Endothelial cell of umbilical vein (primary cell): Measurements from ENCODE around the gene NOPCHAP1. TPM values are rescaled to one million over a fixed set of nuclear protein-coding genes. Genes with fewer than 3 reads are reported as not detected.
A peak's percentile ranks its signal among the peaks of the same experiment; 100 is the strongest.

Experiments used
- BruUV-seq: library from RNA; stranded (reverse); fragments of 400-500 nt; replicated peaks from 2 replicates; lab custom pipeline; 2021; lab: Mats Ljungman, UMichigan
- CTCF ChIA-PET: fragments of 300-600, 350-600 bp; sonication (Branson Sonifier 250); formaldehyde crosslinking; loops from one replicate; lab custom pipeline; 2021; ENCODE audit warnings: antibody characterized with exemption, inconsistent platforms; lab: Charles Lee
- POLR2A ChIA-PET: fragments of 300-600, 350-600 bp; sonication (Branson Sonifier 250); formaldehyde crosslinking; loops from one replicate; lab custom pipeline; 2021; ENCODE audit warnings: antibody characterized with exemption, inconsistent platforms; lab: Charles Lee
- DNase-seq: peaks from one replicate; pipeline ENCODE4 v3.0.0-alpha.2; 2011; ENCODE audit warnings: low read depth, low spot score
- FAIRE-seq: peaks from 2 replicates; lab custom pipeline; 2011; peaks lifted over from hg19 to GRCh38; lab: Jason Lieb, UNC
- H2AFZ ChIP-seq: 2 replicates; pipeline ENCODE4 v1.6.0; 2012; ENCODE audit warnings: low read depth, low read length, control low read depth, inconsistent platforms
- H3K27ac ChIP-seq: 2 replicates; pipeline ENCODE4 v1.5.1; 2011; ENCODE audit warnings: low read depth, mild to moderate bottlenecking, control low read depth, low read length, moderate library complexity; ENCODE audit not compliant: insufficient read depth
- H3K27me3 ChIP-seq, 2 experiments: 2 replicates each; pipeline versions ENCODE4 v1.6.0 to v1.6.1; 2011; ENCODE audit warnings: low read length in 2 of 2, mixed read lengths in 1 of 2; ENCODE audit not compliant: control insufficient read depth in 2 of 2, insufficient read depth in 2 of 2
- H3K36me3 ChIP-seq, 2 experiments: 2 replicates in 1 of 2; 3 replicates in 1 of 2; pipeline ENCODE4 v1.5.1; 2011; ENCODE audit warnings: low read length in 2 of 2, mild to moderate bottlenecking in 1 of 2, moderate library complexity in 1 of 2; ENCODE audit not compliant: control insufficient read depth in 2 of 2, insufficient read depth in 2 of 2; ENCODE audit errors: extremely low read depth in 1 of 2
- H3K4me1 ChIP-seq: 3 replicates; pipeline ENCODE4 v1.5.1; 2011; ENCODE audit warnings: mild to moderate bottlenecking, low read length; ENCODE audit not compliant: control insufficient read depth, insufficient read depth; ENCODE audit errors: extremely low read depth
- H3K4me2 ChIP-seq: 2 replicates; pipeline ENCODE4 v1.6.1; 2011; ENCODE audit warnings: low read length, control low read depth, mixed read lengths; ENCODE audit not compliant: insufficient read depth
- H3K4me3 ChIP-seq, 3 experiments: fragments of 200-600 bp in 1 of 3; sonication (generic), shearing (Covaris generic) in 1 of 3; replicated peaks in 1 of 3; 2 replicates each; pipeline ENCODE4 v1.5.1; 2011 to 2016; ENCODE audit warnings: control low read depth in 3 of 3, low read length in 3 of 3, mild to moderate bottlenecking in 2 of 3, inconsistent platforms in 1 of 3, low read depth in 1 of 3, moderate library complexity in 1 of 3; ENCODE audit not compliant: insufficient read depth in 1 of 3
- H3K79me2 ChIP-seq: 2 replicates; pipeline ENCODE4 v1.6.0; 2012; ENCODE audit warnings: low read length, inconsistent platforms; ENCODE audit not compliant: control insufficient read depth, insufficient read depth
- H3K9ac ChIP-seq: replicated peaks from 2 replicates; pipeline ENCODE3; 2011; ENCODE audit warnings: low read length, control low read depth; ENCODE audit not compliant: insufficient read depth; ENCODE audit errors: extremely low read depth
- H3K9me1 ChIP-seq: replicated peaks from 3 replicates; pipeline ENCODE4 v1.6.0; 2011; ENCODE audit warnings: mild to moderate bottlenecking, low read length; ENCODE audit not compliant: control insufficient read depth, insufficient read depth; ENCODE audit errors: extremely low read depth
- H3K9me3 ChIP-seq: replicated peaks from 2 replicates; pipeline ENCODE4 v1.5.1; 2012; ENCODE audit warnings: low read length, inconsistent platforms; ENCODE audit not compliant: control insufficient read depth, insufficient read depth
- H4K20me1 ChIP-seq: replicated peaks from 2 replicates; pipeline ENCODE3; 2011; ENCODE audit warnings: mild to moderate bottlenecking, low read length; ENCODE audit not compliant: control insufficient read depth, insufficient read depth; ENCODE audit errors: extremely low read depth
- EZH2 ChIP-seq: IDR thresholded peaks from 2 replicates; pipeline ENCODE4 v1.6.1; 2012; ENCODE audit warnings: borderline replicate concordance, low read depth, mild to moderate bottlenecking, moderate library complexity, low read length, inconsistent platforms; ENCODE audit not compliant: severe bottlenecking
- FOS ChIP-seq: IDR thresholded peaks from 2 replicates; pipeline ENCODE4 v1.6.1; 2011; ENCODE audit warnings: mild to moderate bottlenecking, low read length, moderate library complexity, borderline replicate concordance; ENCODE audit not compliant: insufficient read depth
- GATA2 ChIP-seq: IDR thresholded peaks from 2 replicates; pipeline ENCODE4 v1.7.0; 2011; ENCODE audit warnings: low read depth, mild to moderate bottlenecking, moderate library complexity, mixed read lengths, low read length; ENCODE audit not compliant: insufficient read length, insufficient read depth
- JUN ChIP-seq: IDR thresholded peaks from 2 replicates; pipeline ENCODE4 v1.6.1; 2011; ENCODE audit warnings: borderline replicate concordance, low read depth; ENCODE audit not compliant: insufficient read length, insufficient read depth
- MYC ChIP-seq: IDR thresholded peaks from one replicate; pipeline ENCODE4 v1.6.1; 2011; ENCODE audit warnings: mild to moderate bottlenecking, low read depth, low read length
- POLR2A ChIP-seq: IDR thresholded peaks from 2 replicates; pipeline ENCODE4 v1.6.1; 2012; ENCODE audit warnings: low read depth, mild to moderate bottlenecking, control low read depth, low read length
- POLR2AphosphoS5 ChIP-seq: IDR thresholded peaks from 2 replicates; pipeline ENCODE4 v1.6.1; 2012; ENCODE audit warnings: low read depth, mild to moderate bottlenecking, control low read depth, low read length, moderate library complexity; ENCODE audit not compliant: insufficient read depth
- dilution Hi-C: fragments of 300-500 bp; cut with MboI; formaldehyde crosslinking; loops from one replicate; pipeline ENCODE4 v1.15.0; 2019; ENCODE audit warnings: low sequenced_read_pairs; ENCODE audit not compliant: extremely low pct_ligation_motif_present
- intact Hi-C: fragments of 100-400 bp; cut with micrococcal nuclease; formaldehyde crosslinking; loops from one replicate; pipeline ENCODE4 v1.10.0; 2022
- polyA plus RNA-seq, 4 experiments: library from polyadenylated mRNA; depleted of rRNA in 3 of 4; stranded (reverse) in 3 of 4; unstranded in 1 of 4; fragments of >200 nt; gene quantifications; 2 replicates each; pipeline versions ENCODE4 v1.2.1 to v1.2.3, GENCODE V29; 2011 to 2012; ENCODE audit warnings: missing spikeins in 1 of 4
- total RNA-seq: library from RNA; stranded (reverse); gene quantifications from 2 replicates; pipeline ENCODE4 v1.2.3, GENCODE V29; 2021
- TF ChIP-seq, protein P1 (sequence below): IDR thresholded peaks from 2 replicates; pipeline ENCODE4 v1.6.1; 2011; ENCODE audit not compliant: insufficient read depth, insufficient read length
- TF ChIP-seq, protein P2 (sequence below), 2 donors: IDR thresholded peaks; 1 replicate in 1 of 2; 2 replicates in 1 of 2; pipeline ENCODE4 v1.5.1; 2011; ENCODE audit warnings: low read length in 2 of 2, mild to moderate bottlenecking in 2 of 2, moderate library complexity in 2 of 2, control low read depth in 1 of 2, inconsistent platforms in 1 of 2, low read depth in 1 of 2; ENCODE audit not compliant: insufficient read depth in 1 of 2; ENCODE audit errors: extremely low read depth in 1 of 2

The NOPCHAP1 gene
- total and polyA plus RNA-seq, 2 donors (not counting 3 experiments of a cell fraction or from before 2014, with no cell fraction given), result 6.1 to 17.8 TPM

DNA sequence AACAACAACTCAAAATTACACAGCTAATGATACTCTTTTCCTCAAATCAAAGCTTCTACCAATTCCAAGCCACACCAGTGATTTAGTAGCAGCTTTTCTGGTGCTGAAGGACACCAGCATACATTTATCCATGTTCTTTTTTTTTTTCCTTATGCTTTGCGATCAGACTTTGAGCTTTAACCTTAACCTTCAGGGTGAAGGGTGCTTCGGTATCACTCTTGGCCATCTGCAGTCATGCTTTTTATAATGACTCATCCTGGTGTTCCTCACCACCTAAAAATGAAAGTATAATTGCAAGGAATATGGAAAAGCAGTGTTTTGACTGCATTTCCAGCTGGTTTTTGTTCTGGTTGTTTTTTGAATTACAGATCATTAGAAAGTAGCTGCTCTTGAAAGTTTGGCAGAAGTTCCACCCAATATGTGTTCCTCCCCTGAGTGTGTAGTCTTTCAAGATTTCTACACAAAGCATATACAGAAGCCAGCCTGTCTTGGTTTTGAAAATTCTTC lies 26.7 kb upstream of the NOPCHAP1 start:
- FAIRE-seq (peak; percentile 79), DNase-seq (peak; percentile 50)
- Histone ChIP-seq H3K4me1 (peaks cover 17% of the 10 kb centered on the region), H3K9me1 (no peaks in the 10 kb centered on the region), H3K36me3 (no peaks in the 10 kb centered on the region), H2AFZ (no peak overlapping the region), H4K20me1 (no peaks in the 10 kb centered on the region), H3K4me2 (peak overlapping the region; percentile 26), H3K4me3 (no peak overlapping the region), H3K9me3 (no peaks in the 10 kb centered on the region), H3K79me2 (no peaks in the 10 kb centered on the region), H3K9ac (no peak overlapping the region), H3K27ac (no peak overlapping the region), H3K27me3 (peaks cover 0 to 8% of the 10 kb centered on the region in 2 experiments)
- POLR2A ChIA-PET, result interaction anchor here (0.7 kb wide), 1 partner anchor 168 kb away, joined by 3 read pairs; no protein-coding TSS in a partner anchor
- CTCF ChIA-PET, result interaction anchor here (0.9 to 3.7 kb wide), 7 partner anchors 12 to 823 kb away, joined by 3 to 23 read pairs (median 3); no protein-coding TSS in a partner anchor
- intact Hi-C loops (loop anchor here (2.0 to 5.0 kb wide), 4 partner anchors 27 to 587 kb away; partner anchors contain the start of genes CHST11 and NOPCHAP1), dilution Hi-C loops (no loop called here)
- peak; percentile 65 for TF ChIP-seq JUN
- TF ChIP-seq POLR2AphosphoS5, result no peak
- TF ChIP-seq MYC, result no peak
- TF ChIP-seq FOS, result peak; percentile 58
- peak; percentile 88 for TF ChIP-seq GATA2
- TF ChIP-seq, protein P1, sequence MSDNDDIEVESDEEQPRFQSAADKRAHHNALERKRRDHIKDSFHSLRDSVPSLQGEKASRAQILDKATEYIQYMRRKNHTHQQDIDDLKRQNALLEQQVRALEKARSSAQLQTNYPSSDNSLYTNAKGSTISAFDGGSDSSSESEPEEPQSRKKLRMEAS, result no peak
- TF ChIP-seq POLR2A, result no peak
- BruUV-seq, result no TSS peak

DNA sequence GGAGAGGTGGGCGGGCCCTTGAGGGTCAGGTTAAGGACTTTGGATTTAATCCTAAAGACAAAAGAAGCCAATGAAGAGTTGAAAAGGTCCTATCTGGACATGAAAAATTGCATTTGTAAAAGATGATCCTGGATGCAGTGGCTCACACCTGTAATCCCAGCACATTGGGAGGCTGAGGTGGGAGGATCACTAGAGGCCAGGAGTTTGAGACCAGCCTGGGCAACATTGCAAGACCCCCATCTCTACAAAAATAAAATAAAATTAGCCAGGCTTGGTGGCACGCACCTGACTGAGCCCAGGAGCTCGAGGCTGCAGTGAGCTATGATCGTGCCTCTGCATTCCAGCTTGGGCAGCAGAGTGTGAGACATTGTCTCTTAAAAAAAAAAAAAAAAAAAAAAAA lies 25.7 kb upstream of the NOPCHAP1 start:
- no peak overlapping the region for H3K4me3 ChIP-seq
- no peaks in the 10 kb centered on the region for H3K9me3 ChIP-seq
- peaks cover 0 to 12% of the 10 kb centered on the region in 2 experiments for H3K27me3 ChIP-seq
- POLR2A ChIA-PET, result no interaction called here
- H4K20me1 ChIP-seq, result no peaks in the 10 kb centered on the region
- H3K79me2 ChIP-seq, result no peaks in the 10 kb centered on the region
- peaks cover 17% of the 10 kb centered on the region for H3K4me1 ChIP-seq
- H3K4me2 ChIP-seq, result no peak overlapping the region
- H3K9me1 ChIP-seq, result no peaks in the 10 kb centered on the region
- intact Hi-C loops, result no loop called here
- no peak for FAIRE-seq
- TF ChIP-seq POLR2AphosphoS5 (no peak), GATA2 (no peak), EZH2 (no peak), MYC (no peak), FOS (no peak), POLR2A (no peak), JUN (no peak)
- TF ChIP-seq, protein P2, sequence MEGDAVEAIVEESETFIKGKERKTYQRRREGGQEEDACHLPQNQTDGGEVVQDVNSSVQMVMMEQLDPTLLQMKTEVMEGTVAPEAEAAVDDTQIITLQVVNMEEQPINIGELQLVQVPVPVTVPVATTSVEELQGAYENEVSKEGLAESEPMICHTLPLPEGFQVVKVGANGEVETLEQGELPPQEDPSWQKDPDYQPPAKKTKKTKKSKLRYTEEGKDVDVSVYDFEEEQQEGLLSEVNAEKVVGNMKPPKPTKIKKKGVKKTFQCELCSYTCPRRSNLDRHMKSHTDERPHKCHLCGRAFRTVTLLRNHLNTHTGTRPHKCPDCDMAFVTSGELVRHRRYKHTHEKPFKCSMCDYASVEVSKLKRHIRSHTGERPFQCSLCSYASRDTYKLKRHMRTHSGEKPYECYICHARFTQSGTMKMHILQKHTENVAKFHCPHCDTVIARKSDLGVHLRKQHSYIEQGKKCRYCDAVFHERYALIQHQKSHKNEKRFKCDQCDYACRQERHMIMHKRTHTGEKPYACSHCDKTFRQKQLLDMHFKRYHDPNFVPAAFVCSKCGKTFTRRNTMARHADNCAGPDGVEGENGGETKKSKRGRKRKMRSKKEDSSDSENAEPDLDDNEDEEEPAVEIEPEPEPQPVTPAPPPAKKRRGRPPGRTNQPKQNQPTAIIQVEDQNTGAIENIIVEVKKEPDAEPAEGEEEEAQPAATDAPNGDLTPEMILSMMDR (IDR thresholded peaks at IDR 0.05; ENCODE audit: extremely low read depth in 1 of 2, insufficient read depth in 1 of 2, low read depth in 1 of 2, low read length in 2 of 2), result no peak
- TF ChIP-seq, protein P1, result no peak
- dilution Hi-C loops, result no loop called here
- CTCF ChIA-PET, result interaction anchor here (0.6 to 3.7 kb wide), 4 partner anchors 11 to 948 kb away, joined by 3 to 23 read pairs (median 10); no protein-coding TSS in a partner anchor
- no peak for DNase-seq
- BruUV-seq, result no TSS peak
- no peak overlapping the region for H3K9ac ChIP-seq
- no peak overlapping the region for H2AFZ ChIP-seq
- no peaks in the 10 kb centered on the region for H3K36me3 ChIP-seq
- no peak overlapping the region for H3K27ac ChIP-seq
